GM19395 (cell line): ENCODE measurements around the gene DAAM1.

ENCODE experiments used
- ATAC-seq: cut with Tn5 transposase; IDR thresholded peaks from one replicate; pipeline ENCODE4 v1.9.1; 2021; ENCODE audit warnings: mild to moderate bottlenecking, moderate library complexity; ENCODE audit not compliant: unreplicated experiment

The DAAM1 gene

GRCh38 chr14:59215757-59216156 is 27.3 kb downstream of the DAAM1 start:
- no peak for ATAC-seq

GRCh38 chr14:59217011-59217410 is 28.5 kb downstream of the DAAM1 start:
- no peak for ATAC-seq

GRCh38 chr14:59221568-59221967 is 33.1 kb downstream of the DAAM1 start:
- no peak for ATAC-seq

- ATAC-seq = no peak
Observed at GRCh38 chr14:59224341-59224740, 35.9 kb downstream of the DAAM1 start.

- ATAC-seq = no peak
Observed at GRCh38 chr14:59225281-59225680, 36.8 kb downstream of the DAAM1 start.

- no peak for ATAC-seq
Observed at GRCh38 chr14:59228421-59228820, 40.0 kb downstream of the DAAM1 start.

- no peak for ATAC-seq
Observed at GRCh38 chr14:59229653-59230406, 41.4 kb downstream of the DAAM1 start.

- ATAC-seq = no peak
Observed at GRCh38 chr14:59236195-59236594, 47.7 kb downstream of the DAAM1 start.

GRCh38 chr14:59238216-59238615 is 49.7 kb downstream of the DAAM1 start:
- no peak for ATAC-seq

GRCh38 chr14:59239022-59239421 is 50.6 kb downstream of the DAAM1 start:
- ATAC-seq = no peak

- ATAC-seq = peak; percentile 87
Observed at GRCh38 chr14:59240356-59240755, 51.9 kb downstream of the DAAM1 start.

- no peak for ATAC-seq
Observed at GRCh38 chr14:59241121-59241520, 52.7 kb downstream of the DAAM1 start.

GRCh38 chr14:59243174-59243573 is 54.7 kb downstream of the DAAM1 start:
- ATAC-seq = no peak

- ATAC-seq = no peak
Observed at GRCh38 chr14:59244581-59244980, 56.1 kb downstream of the DAAM1 start.

GRCh38 chr14:59245809-59246295 is 57.4 kb downstream of the DAAM1 start:
- peak; percentile 91 for ATAC-seq

GRCh38 chr14:59246566-59246965 is 58.1 kb downstream of the DAAM1 start:
- ATAC-seq = no peak

- no peak for ATAC-seq
Observed at GRCh38 chr14:59247801-59248584, 59.5 kb downstream of the DAAM1 start.

- ATAC-seq = no peak
Observed at GRCh38 chr14:59249029-59249428, 60.6 kb downstream of the DAAM1 start.

- no peak for ATAC-seq
Observed at GRCh38 chr14:59251811-59252771, 63.6 kb downstream of the DAAM1 start.

- no peak for ATAC-seq
Observed at GRCh38 chr14:59252772-59253500, 64.5 kb downstream of the DAAM1 start.
